ENCODE results near the gene PRRT2. TPM values are rescaled to one million over a fixed set of nuclear protein-coding genes. Genes with fewer than 3 reads are reported as not detected.

The PRRT2 gene
- total RNA-seq, 1 donor from 2014 or later: 0.35 TPM

DNA sequence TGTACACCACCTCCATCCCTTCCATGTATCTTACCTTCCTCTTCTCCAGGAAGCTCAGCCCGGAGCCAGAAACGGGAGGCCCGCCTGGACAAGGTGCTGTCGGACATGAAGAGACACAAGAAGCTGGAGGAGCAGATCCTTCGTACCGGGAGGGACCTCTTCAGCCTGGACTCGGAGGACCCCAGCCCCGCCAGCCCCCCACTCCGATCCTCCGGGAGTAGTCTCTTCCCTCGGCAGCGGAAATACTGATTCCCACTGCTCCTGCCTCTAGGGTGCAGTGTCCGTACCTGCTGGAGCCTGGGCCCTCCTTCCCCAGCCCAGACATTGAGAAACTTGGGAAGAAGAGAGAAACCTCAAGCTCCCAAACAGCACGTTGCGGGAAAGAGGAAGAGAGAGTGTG is 7.5 kb downstream of the PRRT2 start:
- DNase-seq (ENCODE audit: low read depth): no peak
- TF ChIP-seq, protein P1, sequence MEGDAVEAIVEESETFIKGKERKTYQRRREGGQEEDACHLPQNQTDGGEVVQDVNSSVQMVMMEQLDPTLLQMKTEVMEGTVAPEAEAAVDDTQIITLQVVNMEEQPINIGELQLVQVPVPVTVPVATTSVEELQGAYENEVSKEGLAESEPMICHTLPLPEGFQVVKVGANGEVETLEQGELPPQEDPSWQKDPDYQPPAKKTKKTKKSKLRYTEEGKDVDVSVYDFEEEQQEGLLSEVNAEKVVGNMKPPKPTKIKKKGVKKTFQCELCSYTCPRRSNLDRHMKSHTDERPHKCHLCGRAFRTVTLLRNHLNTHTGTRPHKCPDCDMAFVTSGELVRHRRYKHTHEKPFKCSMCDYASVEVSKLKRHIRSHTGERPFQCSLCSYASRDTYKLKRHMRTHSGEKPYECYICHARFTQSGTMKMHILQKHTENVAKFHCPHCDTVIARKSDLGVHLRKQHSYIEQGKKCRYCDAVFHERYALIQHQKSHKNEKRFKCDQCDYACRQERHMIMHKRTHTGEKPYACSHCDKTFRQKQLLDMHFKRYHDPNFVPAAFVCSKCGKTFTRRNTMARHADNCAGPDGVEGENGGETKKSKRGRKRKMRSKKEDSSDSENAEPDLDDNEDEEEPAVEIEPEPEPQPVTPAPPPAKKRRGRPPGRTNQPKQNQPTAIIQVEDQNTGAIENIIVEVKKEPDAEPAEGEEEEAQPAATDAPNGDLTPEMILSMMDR (conservative IDR thresholded peaks at IDR 0.05; ENCODE audit: low read depth, low read length): peak; percentile 63
- H3K4me3 ChIP-seq (ENCODE audit: low read depth, low read length): peak overlapping the region; percentile 76

DNA sequence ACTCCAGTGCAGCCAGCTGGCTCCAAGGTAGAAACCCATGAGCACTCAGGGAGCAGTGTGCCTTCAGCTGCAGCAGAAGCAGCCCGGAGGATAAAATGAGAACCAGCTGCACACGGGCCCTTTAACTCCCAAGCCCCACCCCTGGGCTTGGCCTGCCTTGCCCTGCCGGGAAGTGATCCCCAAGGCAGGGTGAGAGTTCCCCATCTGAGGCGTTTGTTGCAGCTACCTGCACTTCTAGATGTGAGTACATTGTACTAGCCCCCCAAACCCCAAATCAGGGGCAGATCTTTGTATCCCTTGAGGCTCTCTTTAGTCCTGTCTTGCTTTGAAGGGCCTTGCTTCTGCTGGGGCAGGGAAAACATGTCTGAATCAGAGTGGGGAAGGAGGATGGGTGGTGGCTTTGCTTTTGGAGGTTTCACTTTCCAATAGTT is 8.3 kb downstream of the PRRT2 start, which contains the start of gene MVP:
MVP (plus strand) TSS at position 192 of the 431 bp plus-strand sequence. CDS start 10,088 bp downstream, outside the sequence.
- H3K4me3 ChIP-seq (ENCODE audit: low read depth, low read length): peak within 1 kb of the TSS; percentile 76
- TF ChIP-seq, protein P1 (conservative IDR thresholded peaks at IDR 0.05; ENCODE audit: low read depth, low read length): no peak
- no peak for DNase-seq (ENCODE audit: low read depth)

DNA sequence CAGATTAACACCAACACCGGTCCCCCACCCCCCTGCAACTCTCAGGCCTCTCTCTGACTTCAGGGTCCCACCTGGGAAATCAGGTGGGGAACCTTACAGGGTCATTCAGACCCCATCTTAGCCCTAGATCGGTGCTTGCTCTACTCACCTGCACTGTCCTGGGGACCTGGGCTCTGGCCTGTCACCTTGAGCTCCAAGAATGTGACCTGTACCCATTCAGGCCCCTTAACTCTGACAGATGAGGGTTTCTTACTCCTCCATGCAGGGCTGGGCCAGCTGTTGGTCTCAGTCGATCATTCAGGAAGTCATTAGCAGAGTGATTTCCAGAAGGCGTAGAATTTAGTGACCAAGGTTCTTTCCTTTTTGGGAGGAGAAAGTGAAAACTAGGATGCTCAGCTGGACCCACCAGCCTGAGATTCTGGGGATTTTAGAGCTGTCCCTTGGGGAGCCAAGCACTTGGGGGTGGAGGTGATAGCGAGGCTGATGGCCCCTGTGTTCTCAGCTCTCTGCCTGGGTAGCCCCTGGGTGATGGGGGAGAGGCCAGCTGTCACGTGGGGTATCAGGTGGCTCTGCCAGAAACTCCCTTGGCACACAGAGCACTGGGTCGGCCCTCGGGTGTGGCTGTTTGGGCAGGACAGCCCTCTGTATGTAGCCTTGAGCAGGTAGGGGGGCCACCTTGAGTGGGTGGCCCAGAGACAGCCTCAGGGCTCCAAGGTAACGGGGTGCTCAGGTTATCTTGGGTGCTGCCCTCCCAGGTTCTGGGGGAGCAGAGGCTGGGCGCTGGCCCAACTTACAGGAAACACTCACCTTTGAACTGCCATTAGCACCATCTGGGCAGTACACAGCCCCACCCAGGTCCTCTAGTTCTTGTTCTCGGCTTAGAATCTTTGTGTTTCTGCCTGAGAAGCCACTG is 9.0 kb downstream of the PRRT2 start:
- H3K4me3 ChIP-seq (ENCODE audit: low read depth, low read length): peak overlapping the region; percentile 76
- no peak for DNase-seq (ENCODE audit: low read depth)
- TF ChIP-seq, protein P1 (conservative IDR thresholded peaks at IDR 0.05; ENCODE audit: low read depth, low read length): no peak

DNA sequence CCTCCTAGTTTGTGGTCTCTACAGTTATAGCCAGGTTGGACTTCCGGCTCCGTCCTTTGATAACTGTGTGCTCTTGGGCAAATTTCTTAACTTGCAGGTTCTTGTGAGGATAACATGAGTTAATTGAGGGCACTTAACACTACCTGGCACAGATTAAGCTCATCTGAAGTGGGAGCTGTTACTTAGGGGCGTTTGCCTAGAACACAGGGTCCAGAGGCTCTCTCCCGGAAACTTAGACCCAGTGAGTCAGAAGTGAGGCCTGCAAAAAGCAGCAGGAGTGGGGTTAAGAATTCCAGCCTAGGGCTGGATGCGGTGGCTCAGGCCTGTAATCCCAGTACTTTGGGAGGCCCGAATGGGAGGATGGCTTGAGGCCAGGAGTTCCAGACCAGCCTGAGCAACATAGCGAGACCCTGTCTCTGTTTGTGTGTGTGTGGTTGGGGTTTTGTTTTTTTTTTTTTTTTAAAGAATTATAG is 9.7 kb downstream of the PRRT2 start:
- TF ChIP-seq, protein P1 (conservative IDR thresholded peaks at IDR 0.05; ENCODE audit: low read depth, low read length): no peak
- DNase-seq (ENCODE audit: low read depth): no peak
- peak overlapping the region; percentile 76 for H3K4me3 ChIP-seq (ENCODE audit: low read depth, low read length)

DNA sequence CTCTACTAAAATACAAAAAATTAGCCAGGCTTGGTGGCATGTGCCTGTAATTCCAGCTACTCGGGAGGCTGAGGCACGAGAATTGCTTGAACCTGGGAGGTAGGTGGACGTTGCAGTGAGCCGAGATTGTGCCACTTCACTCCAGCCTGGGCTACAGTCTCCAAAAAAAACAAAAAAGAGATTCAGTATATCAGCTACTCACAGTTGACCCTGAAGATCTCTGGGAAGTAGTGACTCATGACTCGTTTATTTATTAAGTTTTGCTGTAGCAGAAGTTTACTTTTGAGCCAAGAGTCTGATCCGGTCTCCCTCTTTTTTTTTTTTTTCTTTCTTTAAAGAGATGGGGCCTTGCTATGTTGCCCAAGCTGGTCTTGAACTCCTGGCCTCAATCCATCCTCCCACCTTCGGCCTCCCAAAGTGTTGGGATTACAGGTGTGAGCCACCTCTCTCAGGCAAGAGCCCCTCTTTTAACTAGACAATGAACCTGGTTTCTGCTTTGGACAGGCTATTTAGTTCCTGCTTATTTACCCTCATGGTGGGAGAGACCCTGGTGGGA is 12.7 kb downstream of the PRRT2 start:
- TF ChIP-seq, protein P1 (conservative IDR thresholded peaks at IDR 0.05; ENCODE audit: low read depth, low read length): no peak
- DNase-seq (ENCODE audit: low read depth): no peak
- peak overlapping the region; percentile 32 for H3K4me3 ChIP-seq (ENCODE audit: low read depth, low read length)

DNA sequence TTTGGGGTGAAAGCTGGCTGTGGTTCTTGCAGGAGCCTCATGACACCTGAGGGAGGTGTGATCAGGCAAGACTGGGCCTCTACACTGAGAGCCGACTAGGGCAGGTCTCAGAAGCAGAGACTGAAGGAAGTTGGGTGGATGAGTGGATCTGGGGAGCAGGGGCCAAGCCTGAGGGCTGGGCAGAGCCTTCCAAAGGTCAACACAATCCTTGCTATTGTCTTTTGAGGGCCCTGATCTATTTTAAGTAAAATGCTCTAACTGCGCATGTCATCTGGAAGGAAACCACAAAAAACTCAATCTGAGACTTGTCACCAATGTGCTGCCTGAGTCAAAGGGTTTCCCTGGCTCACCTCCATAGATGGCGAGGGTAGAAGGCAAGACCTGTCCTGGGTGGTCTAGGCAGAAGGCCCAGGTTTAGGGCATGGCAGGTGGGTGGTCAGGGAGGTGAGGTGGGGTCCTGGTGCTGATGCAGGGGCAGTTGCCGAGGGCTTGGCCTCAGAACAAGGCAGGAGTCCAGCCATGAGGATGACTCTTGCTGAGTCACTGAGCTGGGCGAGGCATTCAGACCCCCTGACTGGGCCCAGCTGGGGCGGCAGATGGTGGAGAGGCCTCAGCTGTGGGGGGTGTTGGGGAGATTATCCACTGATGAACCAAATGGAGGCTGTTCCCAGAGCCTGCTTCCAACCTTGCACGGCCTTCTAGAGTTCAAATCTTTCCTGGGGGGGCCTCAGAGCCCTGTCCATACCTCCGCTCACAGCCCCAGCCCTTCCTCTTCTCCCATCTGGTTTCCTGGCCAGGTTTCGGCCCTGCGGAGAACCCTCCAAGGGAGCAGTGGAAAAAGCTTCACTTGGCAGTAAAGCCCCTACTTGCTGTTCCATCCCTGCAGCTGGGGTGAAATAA is 13.4 kb downstream of the PRRT2 start:
- TF ChIP-seq, protein P1 (conservative IDR thresholded peaks at IDR 0.05; ENCODE audit: low read depth, low read length): no peak
- DNase-seq (ENCODE audit: low read depth): no peak
- H3K4me3 ChIP-seq (ENCODE audit: low read depth, low read length): peak overlapping the region; percentile 32

All from epithelial cell of proximal tubule (primary cell).